Right renal cortex interstitium (tissue), 3 donors: Measurements from ENCODE around the gene CSGALNACT2. TPM values are rescaled to one million over a fixed set of nuclear protein-coding genes. Genes with fewer than 3 reads are reported as not detected.

ENCODE experiments used
- DNase-seq, 3 donors: peaks; one replicate each; pipeline ENCODE4 v3.0.0-alpha.2; 2013; ENCODE audit warnings: low read depth in 3 of 3, low spot score in 2 of 3
- polyA plus RNA-seq, 3 donors: library from polyadenylated mRNA; unstranded; fragments of 120-200 nt; gene quantifications; one replicate each; pipeline ENCODE4 v1.2.1, GENCODE V29; 2013; ENCODE audit not compliant: insufficient read length in 3 of 3

CSGALNACT2 gene
- polyA plus RNA-seq, 3 donors = 18.4 to 20.6 (median 18.8) TPM

DNA sequence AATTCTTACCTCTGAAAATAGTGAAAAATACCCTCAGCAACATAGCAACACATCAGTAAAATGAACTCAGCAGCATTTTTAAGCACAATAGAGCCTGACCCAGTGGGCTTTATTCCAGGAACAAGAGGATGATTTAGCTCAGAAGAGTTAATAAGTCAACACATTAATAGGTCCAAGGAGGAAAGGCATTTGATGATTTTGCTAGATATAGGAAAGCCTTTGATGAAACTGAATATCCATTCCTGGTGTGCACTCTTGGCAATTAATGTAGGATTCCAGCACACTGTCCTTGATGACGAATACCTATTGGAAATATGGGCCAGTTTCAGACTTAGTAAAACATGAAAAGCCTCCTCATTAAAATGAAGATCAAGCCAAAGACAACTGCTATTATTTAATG is 86.1 kb downstream of the CSGALNACT2 start:
- no peak for DNase-seq

DNA sequence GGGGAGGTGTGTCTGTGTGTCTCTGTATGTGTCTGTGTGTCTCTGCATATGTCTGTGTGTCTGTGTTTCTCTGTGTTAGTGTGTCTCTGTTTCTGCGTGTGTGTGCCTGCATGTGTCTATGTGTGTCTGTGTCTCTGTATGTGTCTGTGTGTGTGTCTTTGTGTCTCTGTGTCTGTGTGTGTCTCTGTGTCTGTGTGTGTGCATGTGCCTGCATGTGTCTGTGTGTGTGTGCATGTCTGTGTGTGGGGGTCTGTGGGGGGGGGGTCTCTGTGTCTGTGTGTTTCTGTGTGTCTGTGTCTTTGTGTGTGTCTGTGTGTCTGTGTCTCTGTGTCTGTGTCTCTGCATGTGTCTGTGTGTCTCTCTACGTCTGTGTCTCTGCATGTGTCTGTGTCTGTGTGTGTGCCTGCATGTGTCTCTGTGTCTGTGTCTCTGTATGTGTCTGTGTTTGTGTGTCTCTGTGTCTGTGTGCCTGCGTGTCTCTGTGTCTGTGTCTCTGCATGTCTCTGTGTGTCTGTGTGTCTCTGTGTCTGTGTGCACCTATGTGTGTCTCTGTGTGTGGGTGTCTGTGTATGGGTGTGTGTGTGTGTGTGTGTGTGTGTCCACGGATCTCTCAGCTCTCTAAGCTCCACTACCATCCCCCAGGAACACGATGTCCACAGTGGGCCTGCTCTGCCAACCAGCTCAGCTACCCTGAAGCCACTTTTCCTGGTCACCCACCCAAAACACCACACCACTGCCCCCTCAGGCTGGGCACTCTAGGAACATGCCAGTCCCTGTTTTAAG is 87.0 kb downstream of the CSGALNACT2 start:
- no peak for DNase-seq

DNA sequence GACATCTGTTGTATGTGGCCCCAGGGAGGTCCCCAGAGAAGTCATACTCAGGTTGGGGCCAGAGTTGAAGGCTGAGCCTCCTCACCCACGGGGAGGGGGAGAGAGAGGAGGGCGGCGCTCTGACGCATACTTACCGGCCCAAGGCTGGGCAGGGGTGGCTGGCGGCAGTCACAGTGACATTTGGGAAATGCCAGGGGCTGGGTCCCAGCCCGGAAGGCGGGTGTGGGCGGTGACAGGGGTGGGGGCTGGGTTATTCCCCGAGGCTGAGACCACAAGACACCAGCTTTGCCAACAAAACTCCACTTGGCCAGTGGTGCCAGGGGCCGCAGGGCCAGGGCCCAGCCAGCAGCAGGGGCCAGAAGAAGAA is 87.5 kb downstream of the CSGALNACT2 start:
- no peak for DNase-seq

GRCh38 chr10:43226441-43226840 is 88.2 kb downstream of the CSGALNACT2 start:
- no peak for DNase-seq

DNA sequence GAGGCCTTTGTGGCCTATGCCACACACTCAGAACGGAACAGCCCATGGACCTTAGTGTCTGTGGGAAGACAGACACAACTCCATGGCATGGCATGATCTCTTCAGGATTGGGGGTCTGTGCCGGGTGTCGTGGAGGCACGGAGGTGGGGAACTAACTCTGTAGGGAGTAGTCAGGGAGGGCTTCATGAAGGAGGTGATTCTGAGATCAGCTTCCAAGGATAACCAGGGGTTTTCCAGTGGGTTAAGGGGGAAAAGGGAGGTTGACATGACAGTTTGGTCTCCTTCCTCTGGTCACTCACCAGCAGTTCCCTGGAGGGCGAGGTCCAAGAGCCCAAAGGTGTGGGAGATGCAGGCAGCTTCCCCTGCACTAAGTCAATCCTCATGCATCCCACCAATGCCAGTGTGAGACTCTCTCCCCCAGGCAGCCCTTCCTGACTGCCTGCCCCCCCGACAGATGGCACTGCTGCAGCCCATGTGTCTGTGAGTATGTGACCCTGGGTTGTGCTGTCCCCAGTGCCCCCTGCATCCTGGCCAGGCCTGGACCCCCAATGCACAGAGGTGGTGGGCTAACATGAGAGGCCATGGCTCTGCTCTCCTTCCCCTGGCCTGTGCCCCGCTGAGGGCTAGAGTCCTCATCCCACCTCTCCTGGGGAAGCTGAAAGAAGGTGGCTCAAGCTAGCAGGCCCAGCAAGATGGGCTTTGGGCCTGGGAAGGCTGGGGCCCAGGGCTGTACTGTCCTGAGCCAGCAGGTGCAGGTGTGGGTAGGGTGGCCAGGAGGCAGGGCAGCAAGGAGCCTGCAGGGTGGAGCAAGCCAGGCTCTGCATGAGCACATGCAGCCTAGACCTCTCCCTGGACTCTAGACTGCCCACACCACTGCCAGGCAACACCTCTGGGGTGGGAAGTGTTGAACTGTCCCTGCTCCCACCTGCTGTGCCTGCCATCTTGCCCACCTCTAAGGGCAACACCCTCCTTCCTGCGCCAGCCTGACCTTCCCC is 88.9 kb downstream of the CSGALNACT2 start:
- no peak for DNase-seq

GRCh38 chr10:43227911-43228782 is 89.9 kb downstream of the CSGALNACT2 start:
- DNase-seq = no peak

DNA sequence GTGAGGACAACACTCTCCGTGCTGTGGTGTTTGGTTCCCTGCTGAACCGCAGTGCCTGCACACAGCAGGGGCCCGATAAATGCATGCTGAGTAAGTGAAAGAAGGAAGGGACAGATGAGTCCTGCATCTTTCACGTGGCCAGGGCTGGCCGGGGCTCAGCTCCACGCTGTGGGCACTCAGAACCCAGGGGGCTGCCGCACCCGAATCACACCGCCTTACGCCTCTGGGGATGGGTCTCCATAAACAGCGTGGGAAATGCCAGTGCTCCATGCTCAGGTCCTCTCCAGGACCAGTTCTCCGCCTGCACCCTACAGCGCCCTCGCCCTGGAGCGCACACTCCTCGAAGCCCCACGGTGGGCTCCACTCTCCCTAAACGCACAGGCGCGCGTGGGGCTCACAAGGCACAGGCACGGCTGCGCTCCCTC is 90.5 kb downstream of the CSGALNACT2 start:
- DNase-seq = no peak

GRCh38 chr10:43229208-43230061 is 91.2 kb downstream of the CSGALNACT2 start:
- DNase-seq = no peak

- no peak for DNase-seq
These were observed 92.1 kb downstream of the CSGALNACT2 start for GRCh38 chr10:43230101-43230908.

- DNase-seq = no peak
These were observed 92.8 kb downstream of the CSGALNACT2 start for GRCh38 chr10:43230909-43231522.

GRCh38 chr10:43231523-43232078 is 93.4 kb downstream of the CSGALNACT2 start:
- DNase-seq = no peak

DNA sequence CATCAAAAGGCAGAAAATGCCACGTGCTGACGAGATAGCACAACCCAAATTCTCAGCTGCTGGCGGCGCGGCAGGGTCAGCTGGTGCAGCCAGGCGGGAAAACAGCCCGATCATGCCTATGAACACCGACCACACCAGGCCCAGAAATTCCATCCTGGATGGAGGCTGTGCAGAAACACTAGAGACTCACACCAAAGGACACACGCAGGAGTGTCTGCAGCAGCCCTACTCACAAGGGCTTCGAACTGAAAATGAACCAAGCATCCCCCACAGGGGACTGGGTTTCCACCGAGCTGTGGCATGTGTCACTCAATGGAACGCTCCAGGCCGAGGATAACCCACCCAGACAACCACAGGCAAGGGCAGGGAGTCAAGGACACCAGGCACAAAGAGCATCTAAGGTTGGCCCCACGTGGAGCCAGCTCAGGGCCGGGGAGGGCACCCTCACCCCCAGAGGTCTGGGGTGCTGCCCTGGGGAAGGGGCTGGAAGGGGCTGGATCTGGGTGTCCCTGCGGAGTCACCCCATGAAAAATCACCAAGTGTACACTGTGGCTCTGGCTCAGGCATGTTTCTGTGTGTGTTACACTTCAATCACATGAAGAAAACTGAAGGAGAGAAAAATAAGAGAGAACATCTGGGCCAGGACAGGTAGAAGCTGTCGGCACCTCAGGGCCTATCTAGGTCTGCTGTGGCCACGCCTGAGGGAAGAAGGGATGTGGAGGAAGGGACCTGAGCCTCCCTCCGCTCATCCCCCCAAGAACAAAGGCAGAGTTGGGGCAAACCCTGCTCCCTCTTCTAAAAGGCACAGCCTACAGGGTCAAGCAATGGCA is 95.6 kb downstream of the CSGALNACT2 start:
- DNase-seq = no peak

- no peak for DNase-seq
These were observed 96.3 kb downstream of the CSGALNACT2 start for GRCh38 chr10:43234471-43235041.
